Measurements from ENCODE around the gene DCHS1.

- no peak for TF ChIP-seq POLR2AphosphoS5 (IDR thresholded peaks at IDR 0.05)
- TF ChIP-seq POLR2A (IDR thresholded peaks at IDR 0.05) = no peak
Observed at GRCh38 chr11:6674862-6675261, 19.3 kb upstream of the DCHS1 start.
